Esophagus (tissue), 2 donors: ENCODE results near the gene ZPR1. TPM values are rescaled to one million over a fixed set of nuclear protein-coding genes. Genes with fewer than 3 reads are reported as not detected.
A peak's percentile ranks its signal among the peaks of the same experiment; 100 is the strongest.
"Not testable (repeated sequence)": the region's sequence is repeated elsewhere in the genome, so short reads cannot be mapped to it uniquely, and the experiment has no call there.

ENCODE experiments used
- H3K27ac ChIP-seq, 2 donors: one replicate each; pipeline ENCODE4 v1.5.1; 2013; ENCODE audit warnings: low read depth in 2 of 2, mild to moderate bottlenecking in 2 of 2, inconsistent platforms in 1 of 2, low read length in 1 of 2, moderate library complexity in 1 of 2
- H3K27me3 ChIP-seq, 2 donors: one replicate each; pipeline ENCODE4 v1.6.1; 2013; ENCODE audit warnings: low read length in 2 of 2, control low read depth in 1 of 2, mild to moderate bottlenecking in 1 of 2; ENCODE audit not compliant: insufficient read depth in 2 of 2, control insufficient read depth in 1 of 2
- H3K36me3 ChIP-seq, 2 donors: one replicate each; pipeline ENCODE4 v1.6.1; 2013; ENCODE audit warnings: low read length in 1 of 2; ENCODE audit not compliant: control insufficient read depth in 2 of 2, insufficient read depth in 2 of 2
- H3K4me1 ChIP-seq, 2 donors: one replicate each; pipeline ENCODE4 v1.6.1; 2013; ENCODE audit warnings: low read length in 1 of 2; ENCODE audit not compliant: control insufficient read depth in 2 of 2, insufficient read depth in 2 of 2
- H3K4me3 ChIP-seq, 2 donors: one replicate each; pipeline ENCODE4 v1.5.1; 2013; ENCODE audit warnings: low read length in 2 of 2, mild to moderate bottlenecking in 2 of 2, low read depth in 1 of 2, moderate library complexity in 1 of 2
- H3K9me3 ChIP-seq, 2 donors: one replicate each; pipeline ENCODE4 v1.6.1; 2013; ENCODE audit warnings: mild to moderate bottlenecking in 2 of 2, low read depth in 1 of 2, low read length in 1 of 2, moderate library complexity in 1 of 2; ENCODE audit not compliant: control insufficient read depth in 2 of 2, insufficient read depth in 1 of 2
- WGBS, 2 donors: extraction: QIAGEN DNeasy Blood & Tissue Kit; methylation state at CpG; one replicate each; pipeline ENCODE4 v1.1.7; 2013; 5-methylcytosine and 5-hydroxymethylcytosine counted together
- polyA plus RNA-seq, 2 donors: library from polyadenylated mRNA; stranded (reverse); fragments of 200-250 nt; gene quantifications; one replicate each; pipeline ENCODE4 v1.2.3, GENCODE V29; 2013
- donor health status: healthy with polysubstance abuse.
- donor health status: Bipolar disorder and iron deficiency.

The ZPR1 gene, protein sequence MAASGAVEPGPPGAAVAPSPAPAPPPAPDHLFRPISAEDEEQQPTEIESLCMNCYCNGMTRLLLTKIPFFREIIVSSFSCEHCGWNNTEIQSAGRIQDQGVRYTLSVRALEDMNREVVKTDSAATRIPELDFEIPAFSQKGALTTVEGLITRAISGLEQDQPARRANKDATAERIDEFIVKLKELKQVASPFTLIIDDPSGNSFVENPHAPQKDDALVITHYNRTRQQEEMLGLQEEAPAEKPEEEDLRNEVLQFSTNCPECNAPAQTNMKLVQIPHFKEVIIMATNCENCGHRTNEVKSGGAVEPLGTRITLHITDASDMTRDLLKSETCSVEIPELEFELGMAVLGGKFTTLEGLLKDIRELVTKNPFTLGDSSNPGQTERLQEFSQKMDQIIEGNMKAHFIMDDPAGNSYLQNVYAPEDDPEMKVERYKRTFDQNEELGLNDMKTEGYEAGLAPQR
- 10 to 100 TPM in 1 of 2 donors, 1 to 10 TPM in 1; 9.9 to 24.4 TPM for polyA plus RNA-seq

DNA sequence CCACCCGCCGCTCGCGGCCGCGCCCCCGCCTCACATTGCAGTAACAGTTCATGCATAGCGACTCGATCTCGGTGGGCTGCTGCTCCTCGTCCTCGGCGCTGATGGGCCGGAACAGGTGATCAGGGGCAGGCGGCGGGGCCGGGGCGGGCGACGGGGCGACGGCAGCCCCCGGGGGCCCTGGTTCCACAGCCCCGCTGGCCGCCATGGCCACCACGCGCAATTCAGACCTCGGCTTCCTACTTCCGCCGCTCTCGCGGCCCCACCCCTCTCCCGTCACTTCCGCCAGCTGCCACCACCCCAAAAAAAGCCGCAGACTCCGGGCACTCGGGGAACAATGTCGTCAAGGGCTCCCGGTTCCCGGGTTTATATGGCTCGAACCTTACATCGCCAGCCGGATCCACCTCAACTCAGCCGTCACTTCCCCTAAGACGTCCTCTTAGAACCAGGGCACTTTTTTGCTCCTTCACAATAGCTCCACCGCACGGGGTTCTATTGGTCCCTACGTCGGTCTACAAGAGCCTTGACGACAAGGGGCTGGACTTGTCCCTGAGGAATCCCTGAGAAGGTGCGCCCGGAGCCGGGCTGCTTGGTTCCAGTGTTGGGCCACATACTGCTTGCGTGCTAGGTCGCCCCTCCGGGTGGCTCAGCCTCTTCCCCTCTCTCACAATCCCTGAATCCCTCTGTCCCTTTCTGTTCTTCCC is at the start of gene ZPR1:
Gene ZPR1, minus strand, starts transcription at position 238 of the 701 bp plus-strand sequence. Its CDS starts 33 bp downstream, at position 205.
- H3K27ac ChIP-seq: peak within 1 kb of the TSS; percentile 75 to 94
- H3K9me3 ChIP-seq: no peaks in the 10 kb centered on the region
- peak within 1 kb of the TSS; percentile 88 to 97 for H3K4me3 ChIP-seq
- 0 to 1% methylated on average over 56 of the region's 56 CpGs for WGBS, 2 donors
- H3K4me1 ChIP-seq: peaks cover 6 to 12% of the 10 kb centered on the region in 2 donors
- H3K27me3 ChIP-seq: no peaks in the 10 kb centered on the region
- H3K36me3 ChIP-seq: peaks cover 26 to 29% of the 10 kb centered on the region in 2 donors

DNA sequence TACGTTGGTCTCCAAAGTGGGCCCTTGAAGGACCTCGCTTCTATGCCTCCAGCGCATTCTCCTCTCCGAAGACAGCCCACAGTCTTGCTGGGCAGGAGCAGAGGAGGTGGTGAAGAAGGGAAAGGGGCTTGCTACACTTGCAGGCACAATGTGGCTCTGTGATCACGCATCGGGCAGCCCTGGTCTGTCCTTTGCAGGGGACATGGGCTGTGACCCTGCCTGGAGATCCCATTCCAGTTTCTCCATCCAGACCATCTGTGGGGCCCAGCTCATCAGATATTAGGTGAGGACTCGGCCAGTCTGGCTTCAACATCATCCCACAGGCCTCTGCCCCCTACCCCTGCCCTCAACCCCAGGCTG is 48.8 kb upstream of the ZPR1 start:
- no peaks in the 10 kb centered on the region for H3K36me3 ChIP-seq
- H3K9me3 ChIP-seq: no peaks in the 10 kb centered on the region
- no peaks in the 10 kb centered on the region for H3K27me3 ChIP-seq
- H3K27ac ChIP-seq: peak overlapping the region in 1 of 2 donors; percentile 14
- 87 to 90% methylated on average over 7 of the region's 7 CpGs for WGBS, 2 donors
- peaks cover 4 to 6% of the 10 kb centered on the region in 2 donors for H3K4me1 ChIP-seq
- H3K4me3 ChIP-seq: no peak overlapping the region

- no peaks in the 10 kb centered on the region for H3K36me3 ChIP-seq
- peaks cover 4 to 6% of the 10 kb centered on the region in 2 donors for H3K4me1 ChIP-seq
- H3K9me3 ChIP-seq: no peaks in the 10 kb centered on the region
- 10% methylated on average over 57 of the region's 57 CpGs for whole genome bisulfite sequencing, 2 donors
- peak overlapping the region; percentile 31 to 43 for H3K27ac ChIP-seq
- peak overlapping the region; percentile 23 to 37 for H3K4me3 ChIP-seq
- no peaks in the 10 kb centered on the region for H3K27me3 ChIP-seq
Measured at GRCh38 chr11:116835791-116836631, 48.2 kb upstream of the ZPR1 start.

- Histone ChIP-seq H3K9me3 (no peaks in the 10 kb centered on the region), H3K27ac (peak overlapping the region; percentile 43 to 64), H3K36me3 (no peaks in the 10 kb centered on the region), H3K4me1 (peaks cover 4 to 6% of the 10 kb centered on the region in 2 donors), H3K4me3 (peak overlapping the region in 1 of 2 donors; percentile 23), H3K27me3 (no peaks in the 10 kb centered on the region)
- WGBS, 2 donors: 48 to 54% methylated on average over 28 of the region's 28 CpGs
Measured at GRCh38 chr11:116835042-116835772, 47.4 kb upstream of the ZPR1 start.

GRCh38 chr11:116834535-116835041 is 46.8 kb upstream of the ZPR1 start:
- H3K36me3 ChIP-seq, H3K27ac ChIP-seq: not testable (repeated sequence)

DNA sequence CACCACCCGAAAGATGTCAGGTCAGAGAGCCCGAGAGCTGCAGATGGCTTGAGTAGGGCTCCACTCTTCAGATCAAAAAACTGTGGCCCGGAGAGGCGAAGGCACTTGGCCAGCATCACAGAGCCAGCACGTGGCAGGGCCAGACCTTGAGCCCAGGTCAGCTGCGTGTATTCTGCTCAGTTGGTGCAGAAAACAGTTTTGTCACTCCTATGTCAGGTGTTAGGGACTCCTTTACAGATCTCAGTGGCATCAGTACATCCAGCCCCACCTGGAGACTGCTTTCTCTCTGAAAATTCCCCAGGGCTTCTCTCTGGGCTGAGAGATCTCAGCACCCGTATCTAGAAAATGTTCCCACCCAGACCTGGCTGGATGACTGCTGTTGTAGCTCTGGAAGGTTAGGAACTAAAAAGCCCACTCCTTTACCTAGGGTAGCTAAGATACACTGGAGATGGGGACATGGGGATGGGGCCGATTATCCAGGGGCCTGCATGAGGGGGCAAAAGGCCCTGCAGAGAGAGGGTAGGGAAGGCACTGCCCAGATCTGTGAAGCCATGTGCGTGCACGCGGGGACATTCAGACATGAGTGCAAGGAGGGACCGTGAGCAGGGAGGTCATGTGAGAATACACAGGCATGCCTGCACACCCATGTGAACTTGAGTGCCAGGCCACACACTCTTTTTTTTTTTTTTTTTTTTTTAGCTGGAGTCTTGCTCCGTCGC is 46.2 kb upstream of the ZPR1 start:
- Histone ChIP-seq H3K36me3 (no peaks in the 10 kb centered on the region), H3K27ac (no peak overlapping the region), H3K4me3 (no peak overlapping the region), H3K27me3 (no peaks in the 10 kb centered on the region), H3K4me1 (peaks cover 4 to 6% of the 10 kb centered on the region in 2 donors), H3K9me3 (no peaks in the 10 kb centered on the region)
- WGBS, 2 donors: 84 to 89% methylated on average over 14 of the region's 14 CpGs

More at GRCh38 chr11:116834535-116835041, 46.8 kb upstream of the ZPR1 start:
- 79 to 82% methylated on average over 13 of the region's 13 CpGs for WGBS, 2 donors
- H3K4me1 ChIP-seq, H3K4me3 ChIP-seq, H3K27me3 ChIP-seq, H3K9me3 ChIP-seq: not testable (repeated sequence)

- H3K27ac ChIP-seq: no peak overlapping the region
- 93 to 94% methylated on average over 10 of the region's 10 CpGs for WGBS, 2 donors
Measured at GRCh38 chr11:116833491-116833815, 45.6 kb upstream of the ZPR1 start.

GRCh38 chr11:116832350-116833290 is 44.8 kb upstream of the ZPR1 start:
- H3K36me3 ChIP-seq: no peaks in the 10 kb centered on the region
- no peak overlapping the region for H3K27ac ChIP-seq
- no peak overlapping the region for H3K4me3 ChIP-seq
- no peaks in the 10 kb centered on the region for H3K9me3 ChIP-seq
- no peaks in the 10 kb centered on the region for H3K27me3 ChIP-seq
- peaks cover 4 to 6% of the 10 kb centered on the region in 2 donors for H3K4me1 ChIP-seq
- 77 to 86% methylated on average over 12 to 13 of the region's 13 CpGs for WGBS, 2 donors

More at GRCh38 chr11:116833491-116833815, 45.6 kb upstream of the ZPR1 start:
- Histone ChIP-seq H3K36me3 (no peaks in the 10 kb centered on the region), H3K4me1 (peaks cover 4 to 6% of the 10 kb centered on the region in 2 donors), H3K27me3 (no peaks in the 10 kb centered on the region), H3K9me3 (no peaks in the 10 kb centered on the region), H3K4me3 (no peak overlapping the region)
